H1 (cell line): ENCODE measurements around the gene DBR1. TPM values are rescaled to one million over a fixed set of nuclear protein-coding genes. Genes with fewer than 3 reads are reported as not detected.

Source experiments
- CTCF ChIA-PET: fragments of 300-600 bp; sonication (Branson Sonifier 250); formaldehyde crosslinking; loops from one replicate; lab custom pipeline; 2021; ENCODE audit not compliant: partially characterized antibody; lab: Charles Lee
- POLR2A ChIA-PET: fragments of 300-600 bp; sonication (Branson Sonifier 250); formaldehyde crosslinking; loops from one replicate; lab custom pipeline; 2021; ENCODE audit warnings: inconsistent platforms; ENCODE audit not compliant: partially characterized antibody; lab: Charles Lee
- DNase-seq, 2 experiments: peaks; one replicate each; pipeline versions ENCODE4 v3.0.0 to v3.0.0-alpha.2; 2010 to 2022; ENCODE audit warnings: low spot score in 2 of 2, low read depth in 1 of 2, mixed read lengths in 1 of 2
- FAIRE-seq: peaks from 2 replicates; lab custom pipeline; 2011; peaks lifted over from hg19 to GRCh38; lab: Jason Lieb, UNC
- H2AFZ ChIP-seq: 2 replicates; pipeline ENCODE4 v1.8.1; 2012; ENCODE audit warnings: low read length, inconsistent platforms
- H2AK5ac ChIP-seq: 2 replicates; pipeline ENCODE4 v1.6.1; 2013; ENCODE audit warnings: low read depth, low read length
- H2BK120ac ChIP-seq: replicated peaks from 2 replicates; pipeline ENCODE3; 2013; ENCODE audit warnings: low read depth, low read length, inconsistent platforms
- H2BK12ac ChIP-seq: 2 replicates; pipeline ENCODE4 v1.6.1; 2013; ENCODE audit warnings: low read depth, low read length
- H2BK15ac ChIP-seq: 2 replicates; pipeline ENCODE4 v1.6.1; 2013; ENCODE audit warnings: low read length
- H2BK20ac ChIP-seq: 2 replicates; pipeline ENCODE4 v1.6.1; 2013; ENCODE audit warnings: low read length
- H2BK5ac ChIP-seq: 2 replicates; pipeline ENCODE4 v1.6.1; 2013; ENCODE audit warnings: low read depth, low read length
- H3K14ac ChIP-seq: 2 replicates; pipeline ENCODE4 v1.6.1; 2013; ENCODE audit warnings: inconsistent platforms; ENCODE audit not compliant: insufficient read length
- H3K18ac ChIP-seq: 2 replicates; pipeline ENCODE4 v1.6.1; 2013; ENCODE audit warnings: low read length; ENCODE audit errors: extremely low read depth
- H3K23ac ChIP-seq: 2 replicates; pipeline ENCODE4 v1.6.1; 2013; ENCODE audit warnings: inconsistent platforms; ENCODE audit not compliant: insufficient read length
- H3K23me2 ChIP-seq: 2 replicates; pipeline ENCODE4 v1.6.1; 2013; ENCODE audit warnings: low read depth, low read length
- H3K27ac ChIP-seq: 2 replicates; pipeline ENCODE4 v1.6.1; 2011; ENCODE audit warnings: low read depth, low read length, inconsistent platforms
- H3K27me3 ChIP-seq, 4 experiments: replicated peaks in 1 of 4; 1 replicate in 1 of 4; 2 replicates in 3 of 4; pipeline versions ENCODE4 v1.6.1 to v1.8.1; 2011 to 2013; ENCODE audit warnings: low read length in 3 of 4, mild to moderate bottlenecking in 3 of 4, inconsistent platforms in 2 of 4, mixed read lengths in 2 of 4, moderate library complexity in 1 of 4; ENCODE audit not compliant: control insufficient read depth in 3 of 4, insufficient read depth in 3 of 4; ENCODE audit errors: extremely low read depth in 1 of 4
- H3K36me3 ChIP-seq, 4 experiments: 2 replicates each; pipeline versions ENCODE4 v1.6.1 to v1.8.1; 2011 to 2013; ENCODE audit warnings: mild to moderate bottlenecking in 4 of 4, low read length in 3 of 4, moderate library complexity in 2 of 4, control low read depth in 1 of 4, inconsistent platforms in 1 of 4; ENCODE audit not compliant: insufficient read depth in 4 of 4, control insufficient read depth in 2 of 4
- H3K4ac ChIP-seq: replicated peaks from 2 replicates; pipeline ENCODE3; 2013; ENCODE audit warnings: low read length, low read depth, mixed read lengths, inconsistent platforms; ENCODE audit not compliant: insufficient read length
- H3K4me1 ChIP-seq, 4 experiments: replicated peaks in 1 of 4; 1 replicate in 1 of 4; 2 replicates in 3 of 4; pipeline versions ENCODE4 v1.6.1 to v1.8.1; 2011 to 2013; ENCODE audit warnings: low read length in 3 of 4, inconsistent platforms in 2 of 4, mixed read lengths in 1 of 4; ENCODE audit not compliant: insufficient read depth in 4 of 4, control insufficient read depth in 3 of 4
- H3K4me2 ChIP-seq, 2 experiments: 2 replicates each; pipeline versions ENCODE4 v1.6.1 to v1.8.1; 2011 to 2013; ENCODE audit warnings: low read depth in 2 of 2, low read length in 2 of 2, control low read depth in 1 of 2, inconsistent platforms in 1 of 2, mild to moderate bottlenecking in 1 of 2; ENCODE audit not compliant: insufficient read depth in 1 of 2
- H3K4me3 ChIP-seq, 4 experiments: fragments of 200-600, 300-600 bp in 1 of 4; sonication (generic), shearing (Covaris generic), sonication (Bioruptor Twin) in 1 of 4; 2 replicates each; pipeline versions ENCODE4 v1.5.1 to v1.8.1; 2011 to 2016; ENCODE audit warnings: low read length in 4 of 4, low read depth in 3 of 4, control low read depth in 2 of 4, inconsistent platforms in 2 of 4, mild to moderate bottlenecking in 2 of 4, mixed read lengths in 1 of 4, moderate library complexity in 1 of 4; ENCODE audit not compliant: insufficient read depth in 2 of 4; ENCODE audit errors: extremely low read depth in 1 of 4
- H3K56ac ChIP-seq: replicated peaks from 2 replicates; pipeline ENCODE3; 2013; ENCODE audit warnings: low read depth, mild to moderate bottlenecking, mixed read lengths, low read length, inconsistent platforms; ENCODE audit not compliant: insufficient read length
- H3K79me1 ChIP-seq: 2 replicates; pipeline ENCODE4 v1.6.1; 2013; ENCODE audit warnings: low read depth, low read length, control low read depth
- H3K79me2 ChIP-seq, 2 experiments: 2 replicates each; pipeline versions ENCODE4 v1.6.1 to v1.8.1; 2012 to 2013; ENCODE audit warnings: low read length in 2 of 2, mild to moderate bottlenecking in 2 of 2, inconsistent platforms in 1 of 2; ENCODE audit not compliant: insufficient read depth in 2 of 2, control insufficient read depth in 1 of 2
- H3K9ac ChIP-seq, 4 experiments: replicated peaks in 1 of 4; 1 replicate in 1 of 4; 2 replicates in 3 of 4; pipeline versions ENCODE4 v1.6.1 to v1.8.1; 2011 to 2013; ENCODE audit warnings: low read depth in 3 of 4, low read length in 3 of 4, control low read depth in 2 of 4, mild to moderate bottlenecking in 2 of 4, moderate library complexity in 2 of 4, inconsistent platforms in 1 of 4; ENCODE audit errors: extremely low read depth in 1 of 4
- H3K9me3 ChIP-seq, 2 experiments: 2 replicates each; pipeline versions ENCODE4 v1.6.1 to v1.8.1; 2012 to 2013; ENCODE audit warnings: mild to moderate bottlenecking in 2 of 2, moderate library complexity in 2 of 2, control low read depth in 1 of 2, inconsistent platforms in 1 of 2, low read depth in 1 of 2, low read length in 1 of 2, mixed read lengths in 1 of 2; ENCODE audit not compliant: insufficient read depth in 2 of 2
- H4K20me1 ChIP-seq, 2 experiments: replicated peaks in 1 of 2; 2 replicates each; pipeline versions ENCODE3 to v1.8.1; 2011 to 2013; ENCODE audit warnings: inconsistent platforms in 2 of 2, low read length in 2 of 2, mild to moderate bottlenecking in 1 of 2; ENCODE audit not compliant: insufficient read depth in 2 of 2, control insufficient read depth in 1 of 2
- H4K5ac ChIP-seq: 2 replicates; pipeline ENCODE4 v1.6.1; 2013; ENCODE audit warnings: low read length, low read depth, mixed read lengths, inconsistent platforms; ENCODE audit not compliant: insufficient read length
- H4K8ac ChIP-seq: 2 replicates; pipeline ENCODE4 v1.8.0; 2013; ENCODE audit warnings: mild to moderate bottlenecking, moderate library complexity, low read length, inconsistent platforms; ENCODE audit not compliant: insufficient read depth; ENCODE audit errors: extremely low read depth
- H4K91ac ChIP-seq: replicated peaks from 2 replicates; pipeline ENCODE3; 2013; ENCODE audit warnings: low read length, mixed read lengths, inconsistent platforms; ENCODE audit not compliant: insufficient read length
- JUN ChIP-seq: IDR thresholded peaks from 2 replicates; pipeline ENCODE4 v1.6.1; 2011; ENCODE audit warnings: low read depth, mild to moderate bottlenecking, improper control_type of control experiment, low read length
- JUND ChIP-seq: IDR thresholded peaks from 2 replicates; pipeline ENCODE4 v1.6.1; 2011; ENCODE audit warnings: mild to moderate bottlenecking, improper control_type of control experiment, low read length
- RBBP5 ChIP-seq: IDR thresholded peaks from 2 replicates; pipeline ENCODE4 v1.7.1; 2012; ENCODE audit warnings: low read depth, mild to moderate bottlenecking, inconsistent platforms, low read length, moderate library complexity, borderline replicate concordance
- SP1 ChIP-seq: IDR thresholded peaks from 2 replicates; pipeline ENCODE4 v1.6.1; 2011; ENCODE audit warnings: low read depth, low read length
- SP4 ChIP-seq: IDR thresholded peaks from 2 replicates; pipeline ENCODE4 v1.6.1; 2012; ENCODE audit warnings: low read length, inconsistent platforms
- YY1 ChIP-seq: IDR thresholded peaks from 2 replicates; pipeline ENCODE4 v1.6.1; 2011; ENCODE audit warnings: low read depth, mild to moderate bottlenecking, low read length
- WGBS, 2 experiments: shearing (Covaris generic) in 1 of 2; methylation state at CpG; one replicate each; pipeline versions ENCODE4 v1.1.6 to v1.1.7; 2013 to 2015; ENCODE audit warnings: low lambda C conversion rate in 2 of 2, mixed read lengths in 2 of 2, inconsistent platforms in 1 of 2, low coverage in 1 of 2, missing lambda C conversion rate in 1 of 2; ENCODE audit not compliant: insufficient replicate concordance in 2 of 2, insufficient coverage in 1 of 2, insufficient read length in 1 of 2; ENCODE audit errors: extremely low coverage in 1 of 2, missing lambda C conversion rate in 1 of 2; 5-methylcytosine and 5-hydroxymethylcytosine counted together
- polyA plus RNA-seq, 7 experiments: library from polyadenylated mRNA; depleted of rRNA in 3 of 7; stranded (reverse) in 5 of 7; unstranded in 2 of 7; fragments of >200 nt in 5 of 7; fragments of 200-250 nt in 2 of 7; gene quantifications; 1 replicate in 5 of 7; 2 replicates in 1 of 7; 4 replicates in 1 of 7; pipeline versions ENCODE4 v1.2.1 to v1.2.3, GENCODE V29; 2011 to 2013; ENCODE audit warnings: missing spikeins in 2 of 7, mixed read lengths in 2 of 7
- total RNA-seq: library from RNA; stranded (reverse); fragmentation: NEBNext Ultra II Directional; extraction: Animal tissue kit (Norgen Biotek cat#: 25700); gene quantifications from 2 replicates; pipeline ENCODE4 v1.2.1, GENCODE V29; 2021
- TF ChIP-seq, protein P1 (sequence below), 3 experiments: IDR thresholded peaks; 1 replicate in 2 of 3; 2 replicates in 1 of 3; pipeline versions ENCODE4 v1.5.1 to v1.6.1; 2011; ENCODE audit warnings: low read length in 3 of 3, mild to moderate bottlenecking in 3 of 3, inconsistent platforms in 2 of 3, low read depth in 1 of 3, moderate library complexity in 1 of 3; ENCODE audit not compliant: insufficient read depth in 1 of 3; ENCODE audit errors: control extremely low read depth in 1 of 3

DBR1 gene
- total and polyA plus RNA-seq, 2 of the 8 experiments (the other 6 are each of a cell fraction or from before 2014, with no cell fraction given), result 10.1 to 18.3 TPM

DNA sequence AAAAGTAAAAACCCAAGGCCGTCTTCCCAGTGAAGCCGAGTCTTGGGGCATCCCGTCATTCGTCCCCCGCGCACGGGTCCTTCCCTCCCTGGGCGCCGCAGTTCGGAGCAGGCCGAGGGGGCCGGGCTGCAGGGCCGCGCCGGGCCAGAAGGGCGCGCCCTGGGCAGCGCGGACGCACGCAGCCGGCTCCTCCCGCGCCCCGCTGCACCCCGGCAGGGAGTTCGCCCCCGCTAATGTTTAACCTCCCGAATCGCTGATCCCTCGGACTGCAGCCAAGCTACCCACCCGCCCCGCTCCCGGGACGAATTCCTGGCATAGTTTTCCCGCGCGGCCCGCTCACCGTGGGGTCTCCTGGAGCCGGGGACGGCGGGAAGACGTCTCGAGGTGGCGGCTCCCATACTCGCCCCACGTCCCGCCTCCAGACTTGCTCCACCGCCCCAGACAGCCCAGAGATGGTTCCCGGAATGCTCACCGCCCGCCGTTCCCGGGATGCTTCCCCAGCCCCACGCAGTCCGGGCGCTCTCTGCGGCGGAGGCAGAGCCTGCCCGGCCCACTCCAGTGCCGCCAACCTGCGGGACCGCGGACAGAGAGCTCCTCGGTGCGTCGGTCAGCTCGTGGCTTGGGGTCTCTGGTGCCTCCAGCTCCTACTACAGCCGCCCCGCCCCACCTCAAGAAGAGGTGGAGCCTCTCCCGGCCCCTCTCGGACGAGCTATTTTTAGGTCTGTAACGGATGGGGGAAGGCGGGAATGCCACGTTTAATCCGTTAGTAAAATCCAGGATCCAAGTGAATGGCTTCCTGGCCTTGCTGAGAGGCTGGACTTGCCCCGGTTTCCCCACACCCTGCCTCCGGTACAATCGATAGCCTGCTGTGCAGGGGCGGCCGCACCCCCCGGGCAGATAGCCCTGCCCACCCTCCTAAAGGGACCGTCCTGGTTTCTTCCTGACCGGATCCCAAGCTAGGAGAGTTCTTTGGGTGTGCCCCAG lies 59.4 kb downstream of the DBR1 start, which contains the start of gene DZIP1L:
DZIP1L (minus strand) TSS at position 621 of the 984 bp plus-strand sequence. CDS start 11,637 bp downstream, outside the sequence.
- H3K4me1 ChIP-seq, result peaks cover 2 to 13% (median 8%) of the 10 kb centered on the region in 4 experiments; a peak in 6 of 7 replicates
- peak within 1 kb of the TSS; percentile 24 for H2BK120ac ChIP-seq
- H3K27ac ChIP-seq, result peak within 1 kb of the TSS; percentile 34; the same call in 1 of the 2 replicates
- H2BK15ac ChIP-seq, result peak within 1 kb of the TSS; percentile 50; the same call in 1 of the 2 replicates
- whole genome bisulfite sequencing, 2 experiments, result 1% methylated on average over 66 of the region's 86 CpGs; no CpG with 5 or more reads in 1 of the 2 experiments
- peak within 1 kb of the TSS; percentile 66 for H3K56ac ChIP-seq
- H3K79me2 ChIP-seq, result peaks cover 0 to 8% of the 10 kb centered on the region in 2 experiments; a peak in 2 of 4 replicates
- ChIA-PET POLR2A (interaction anchor here (0.7 to 2.5 kb wide), 11 partner anchors 10 to 73 kb away, joined by 3 to 11 read pairs (median 3); partner anchors contain the start of gene A4GNT), CTCF (interaction anchor here (0.6 to 8.2 kb wide), 15 partner anchors 9 to 221 kb away, joined by 3 to 232 read pairs (median 4); no protein-coding TSS in a partner anchor)
- peaks cover 0 to 1% of the 10 kb centered on the region in 2 experiments for H4K20me1 ChIP-seq
- peak within 1 kb of the TSS; percentile 77 to 86 (median 79) for H3K4me3 ChIP-seq
- H3K4ac ChIP-seq, result peak within 1 kb of the TSS; percentile 87
- peak within 1 kb of the TSS; percentile 96 for H4K8ac ChIP-seq
- FAIRE-seq (no peak), DNase-seq (peak in 1 of 2 experiments; percentile 84)
- peak within 1 kb of the TSS; percentile 84 for H3K4me2 ChIP-seq
- no peak within 1 kb of the TSS for H2BK20ac ChIP-seq
- no peaks in the 10 kb centered on the region for H3K36me3 ChIP-seq
- peak within 1 kb of the TSS; percentile 85 for H3K18ac ChIP-seq
- peaks cover 2% of the 10 kb centered on the region; the same call in 1 of the 2 replicates for H3K79me1 ChIP-seq
- H4K91ac ChIP-seq, result peak within 1 kb of the TSS; percentile 91
- H2AFZ ChIP-seq, result peak within 1 kb of the TSS; percentile 70
- H3K23ac ChIP-seq, result no peak within 1 kb of the TSS
- no peak within 1 kb of the TSS for H2AK5ac ChIP-seq
- no peak within 1 kb of the TSS for H2BK12ac ChIP-seq
- no peaks in the 10 kb centered on the region for H3K27me3 ChIP-seq
- peaks cover 10% of the 10 kb centered on the region for H3K23me2 ChIP-seq
- peak within 1 kb of the TSS; percentile 90 for H4K5ac ChIP-seq
- peak within 1 kb of the TSS; percentile 91; the same call in 1 of the 2 replicates for H2BK5ac ChIP-seq
- no peaks in the 10 kb centered on the region for H3K9me3 ChIP-seq
- H3K14ac ChIP-seq, result no peak within 1 kb of the TSS
- peak within 1 kb of the TSS; percentile 74 to 83 (median 79) for H3K9ac ChIP-seq
- TF ChIP-seq SP4 (no peak), SP1 (0 out of 2 replicates have a peak, but pooled peaks have one; percentile 13), YY1 (no peak), RBBP5 (peak; percentile 82), JUN (no peak), JUND (no peak)
- TF ChIP-seq, protein P1, sequence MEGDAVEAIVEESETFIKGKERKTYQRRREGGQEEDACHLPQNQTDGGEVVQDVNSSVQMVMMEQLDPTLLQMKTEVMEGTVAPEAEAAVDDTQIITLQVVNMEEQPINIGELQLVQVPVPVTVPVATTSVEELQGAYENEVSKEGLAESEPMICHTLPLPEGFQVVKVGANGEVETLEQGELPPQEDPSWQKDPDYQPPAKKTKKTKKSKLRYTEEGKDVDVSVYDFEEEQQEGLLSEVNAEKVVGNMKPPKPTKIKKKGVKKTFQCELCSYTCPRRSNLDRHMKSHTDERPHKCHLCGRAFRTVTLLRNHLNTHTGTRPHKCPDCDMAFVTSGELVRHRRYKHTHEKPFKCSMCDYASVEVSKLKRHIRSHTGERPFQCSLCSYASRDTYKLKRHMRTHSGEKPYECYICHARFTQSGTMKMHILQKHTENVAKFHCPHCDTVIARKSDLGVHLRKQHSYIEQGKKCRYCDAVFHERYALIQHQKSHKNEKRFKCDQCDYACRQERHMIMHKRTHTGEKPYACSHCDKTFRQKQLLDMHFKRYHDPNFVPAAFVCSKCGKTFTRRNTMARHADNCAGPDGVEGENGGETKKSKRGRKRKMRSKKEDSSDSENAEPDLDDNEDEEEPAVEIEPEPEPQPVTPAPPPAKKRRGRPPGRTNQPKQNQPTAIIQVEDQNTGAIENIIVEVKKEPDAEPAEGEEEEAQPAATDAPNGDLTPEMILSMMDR (IDR thresholded peaks at IDR 0.05; ENCODE audit: control extremely low read depth in 1 of 3, insufficient read depth in 1 of 3, low read depth in 1 of 3, low read length in 3 of 3), result peak; percentile 48 to 58 (median 54)
